ENCODE measurements around the gene TOMM5.

The TOMM5 gene

DNA sequence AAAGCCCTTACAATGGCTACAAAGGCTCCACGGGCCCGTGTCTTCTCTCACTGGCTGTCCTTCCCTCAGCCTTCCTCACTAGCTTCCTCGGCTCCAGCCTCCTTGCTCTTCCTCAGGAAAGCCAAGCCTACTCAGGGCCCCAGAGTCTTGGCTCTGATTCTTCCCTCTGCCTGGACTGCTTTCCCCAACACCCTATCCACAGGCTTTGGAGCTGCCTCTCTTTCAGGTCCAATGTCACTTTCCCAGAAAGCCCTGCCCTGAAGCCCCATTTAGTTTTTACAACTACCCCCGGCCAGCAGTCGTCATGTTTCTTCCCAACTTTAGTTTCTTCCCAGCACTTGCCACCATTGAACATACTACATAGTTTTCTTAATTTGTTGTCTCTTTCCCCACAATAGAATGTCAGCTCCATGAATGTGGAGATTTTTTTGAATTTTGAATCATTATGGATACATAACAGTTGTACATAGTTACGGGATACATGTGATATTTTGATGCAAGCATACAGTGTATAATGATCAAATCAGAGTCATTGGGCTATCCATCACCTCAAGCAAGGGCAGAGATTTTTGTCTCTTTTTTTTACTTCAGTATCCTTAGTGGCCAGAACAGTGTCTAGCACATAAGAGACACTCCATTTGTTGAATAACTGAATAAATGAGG is 17.5 kb upstream of the TOMM5 start:
- Histone ChIP-seq H3K9me3 (ENCODE audit: control insufficient read depth, insufficient read depth, low read length) (no peaks in the 10 kb centered on the region), H3K79me2 (ENCODE audit: control insufficient read depth, low read length) (no peaks in the 10 kb centered on the region), H3K27ac (ENCODE audit: low read depth, low read length) (no peak overlapping the region), H4K20me1 (ENCODE audit: control insufficient read depth, insufficient read depth, low read depth, low read length) (no peaks in the 10 kb centered on the region), H3K36me3 (ENCODE audit: control insufficient read depth, low read length) (no peaks in the 10 kb centered on the region), H3K9me2 (replicated peaks; ENCODE audit: control insufficient read depth, low read length) (no peaks in the 10 kb centered on the region), H3K4me3 (ENCODE audit: low read length) (no peak overlapping the region), H3K4me2 (ENCODE audit: low read length) (no peak overlapping the region), H3K4me1 (ENCODE audit: control insufficient read depth, low read length) (peaks cover 6% of the 10 kb centered on the region; the same call in 1 of the 2 replicates), H3K27me3 (ENCODE audit: control insufficient read depth, low read length) (peaks cover 36% of the 10 kb centered on the region), H3F3A (ENCODE audit: control insufficient read depth, insufficient read depth) (no peaks in the 10 kb centered on the region)
- TF ChIP-seq EZH2phosphoT487 (IDR thresholded peaks at IDR 0.05; ENCODE audit: borderline replicate concordance, low read length): no peak
- TF ChIP-seq, protein P1, sequence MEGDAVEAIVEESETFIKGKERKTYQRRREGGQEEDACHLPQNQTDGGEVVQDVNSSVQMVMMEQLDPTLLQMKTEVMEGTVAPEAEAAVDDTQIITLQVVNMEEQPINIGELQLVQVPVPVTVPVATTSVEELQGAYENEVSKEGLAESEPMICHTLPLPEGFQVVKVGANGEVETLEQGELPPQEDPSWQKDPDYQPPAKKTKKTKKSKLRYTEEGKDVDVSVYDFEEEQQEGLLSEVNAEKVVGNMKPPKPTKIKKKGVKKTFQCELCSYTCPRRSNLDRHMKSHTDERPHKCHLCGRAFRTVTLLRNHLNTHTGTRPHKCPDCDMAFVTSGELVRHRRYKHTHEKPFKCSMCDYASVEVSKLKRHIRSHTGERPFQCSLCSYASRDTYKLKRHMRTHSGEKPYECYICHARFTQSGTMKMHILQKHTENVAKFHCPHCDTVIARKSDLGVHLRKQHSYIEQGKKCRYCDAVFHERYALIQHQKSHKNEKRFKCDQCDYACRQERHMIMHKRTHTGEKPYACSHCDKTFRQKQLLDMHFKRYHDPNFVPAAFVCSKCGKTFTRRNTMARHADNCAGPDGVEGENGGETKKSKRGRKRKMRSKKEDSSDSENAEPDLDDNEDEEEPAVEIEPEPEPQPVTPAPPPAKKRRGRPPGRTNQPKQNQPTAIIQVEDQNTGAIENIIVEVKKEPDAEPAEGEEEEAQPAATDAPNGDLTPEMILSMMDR (IDR thresholded peaks at IDR 0.05; ENCODE audit: low read depth, low read length, poor library complexity, severe bottlenecking): no peak

DNA sequence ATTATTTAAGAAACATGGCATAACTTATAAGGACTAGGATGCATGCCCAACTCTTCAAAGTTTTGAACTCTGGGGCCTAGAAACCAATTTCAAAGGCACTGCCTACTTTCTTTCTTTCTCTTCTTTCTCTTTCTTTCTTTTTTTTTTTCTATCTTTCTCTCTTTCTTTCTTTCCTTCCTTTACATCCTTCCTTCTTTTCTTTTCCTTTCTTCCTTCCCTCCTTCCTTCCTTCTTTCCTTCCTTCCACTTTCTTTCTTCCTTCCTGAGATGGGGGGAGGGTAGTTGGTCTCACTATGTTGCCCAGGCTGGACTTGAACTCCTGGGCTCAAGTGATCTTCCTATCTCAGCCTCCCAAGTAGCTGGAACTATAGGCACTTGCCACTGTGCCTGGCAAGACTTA is 15.9 kb upstream of the TOMM5 start:
- TF ChIP-seq EZH2phosphoT487 (IDR thresholded peaks at IDR 0.05; ENCODE audit: borderline replicate concordance, low read length): no peak
- TF ChIP-seq, protein P1 (IDR thresholded peaks at IDR 0.05; ENCODE audit: low read depth, low read length, poor library complexity, severe bottlenecking): no peak
- Histone ChIP-seq H4K20me1 (ENCODE audit: control insufficient read depth, insufficient read depth, low read depth, low read length) (no peaks in the 10 kb centered on the region), H3K36me3 (ENCODE audit: control insufficient read depth, low read length) (no peaks in the 10 kb centered on the region), H3K4me3 (ENCODE audit: low read length) (no peak overlapping the region), H3K9me2 (replicated peaks; ENCODE audit: control insufficient read depth, low read length) (no peaks in the 10 kb centered on the region), H3K9me3 (ENCODE audit: control insufficient read depth, insufficient read depth, low read length) (no peaks in the 10 kb centered on the region), H3K4me2 (ENCODE audit: low read length) (no peak overlapping the region), H3K27me3 (ENCODE audit: control insufficient read depth, low read length) (peaks cover 43% of the 10 kb centered on the region), H3K27ac (ENCODE audit: low read depth, low read length) (no peak overlapping the region), H3F3A (ENCODE audit: control insufficient read depth, insufficient read depth) (no peaks in the 10 kb centered on the region), H3K4me1 (ENCODE audit: control insufficient read depth, low read length) (peaks cover 6% of the 10 kb centered on the region; the same call in 1 of the 2 replicates), H3K79me2 (ENCODE audit: control insufficient read depth, low read length) (no peaks in the 10 kb centered on the region)

DNA sequence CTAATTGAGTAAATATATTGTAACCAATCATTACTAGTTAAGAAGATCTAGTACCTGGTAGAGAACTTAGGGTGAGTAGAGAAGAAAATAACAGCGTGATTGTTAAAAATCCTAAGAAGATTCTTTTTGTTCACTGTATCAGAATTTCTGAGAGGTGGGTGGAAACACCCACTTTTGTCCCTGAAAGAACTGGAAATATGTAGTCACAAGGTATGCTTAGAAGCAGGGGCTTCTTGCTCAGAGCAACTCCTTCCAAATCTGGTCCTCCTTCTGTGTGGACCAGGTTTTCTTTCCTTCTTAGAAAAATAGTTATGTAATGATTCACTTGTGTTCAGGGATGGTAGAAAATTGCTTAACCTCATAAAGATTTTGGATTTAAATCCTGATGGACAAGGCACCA is 11.9 kb upstream of the TOMM5 start:
- no peaks in the 10 kb centered on the region for H3K79me2 ChIP-seq (ENCODE audit: control insufficient read depth, low read length)
- no peak for TF ChIP-seq EZH2phosphoT487 (IDR thresholded peaks at IDR 0.05; ENCODE audit: borderline replicate concordance, low read length)
- TF ChIP-seq, protein P1 (IDR thresholded peaks at IDR 0.05; ENCODE audit: low read depth, low read length, poor library complexity, severe bottlenecking): no peak

More for the DNA sequence above, 11.9 kb upstream of the TOMM5 start:
- H3F3A ChIP-seq (ENCODE audit: control insufficient read depth, insufficient read depth): no peaks in the 10 kb centered on the region
- no peak overlapping the region for H3K27ac ChIP-seq (ENCODE audit: low read depth, low read length)
- no peaks in the 10 kb centered on the region for H3K9me2 ChIP-seq (replicated peaks; ENCODE audit: control insufficient read depth, low read length)
- H4K20me1 ChIP-seq (ENCODE audit: control insufficient read depth, insufficient read depth, low read depth, low read length): no peaks in the 10 kb centered on the region
- H3K4me1 ChIP-seq (ENCODE audit: control insufficient read depth, low read length): peaks cover 6% of the 10 kb centered on the region; the same call in 1 of the 2 replicates
- H3K36me3 ChIP-seq (ENCODE audit: control insufficient read depth, low read length): no peaks in the 10 kb centered on the region
- no peak overlapping the region for H3K4me3 ChIP-seq (ENCODE audit: low read length)
- H3K9me3 ChIP-seq (ENCODE audit: control insufficient read depth, insufficient read depth, low read length): no peaks in the 10 kb centered on the region
- H3K4me2 ChIP-seq (ENCODE audit: low read length): no peak overlapping the region
- peaks cover 54% of the 10 kb centered on the region for H3K27me3 ChIP-seq (ENCODE audit: control insufficient read depth, low read length)
